Measurements from ENCODE around the gene ITM2C.

ITM2C gene

GRCh38 chr2:230852113-230852512, 12.6 kb upstream of the ITM2C start:
- no peak for DNase-seq (ENCODE audit: low read depth)

- no peak for DNase-seq (ENCODE audit: low read depth)
Measured at GRCh38 chr2:230861552-230862255, 3.0 kb upstream of the ITM2C start.

- DNase-seq (ENCODE audit: low read depth), result no peak
Measured at GRCh38 chr2:230862292-230862691, 2.5 kb upstream of the ITM2C start.

- DNase-seq (ENCODE audit: low read depth), result no peak
Measured at GRCh38 chr2:230863031-230863430, 1.7 kb upstream of the ITM2C start.

- DNase-seq (ENCODE audit: low read depth), result no peak
Measured at GRCh38 chr2:230863442-230864121, 1.2 kb upstream of the ITM2C start.

GRCh38 chr2:230864122-230864604, 579 bp upstream of the ITM2C start:
- DNase-seq (ENCODE audit: low read depth), result no peak

GRCh38 chr2:230865307-230865765, 594 bp downstream of the ITM2C start:
- DNase-seq (ENCODE audit: low read depth), result no peak

GRCh38 chr2:230865766-230866755, 1.3 kb downstream of the ITM2C start:
- no peak for DNase-seq (ENCODE audit: low read depth)

GRCh38 chr2:230866756-230867523, 2.2 kb downstream of the ITM2C start:
- no peak for DNase-seq (ENCODE audit: low read depth)

GRCh38 chr2:230868161-230868946, 3.6 kb downstream of the ITM2C start:
- DNase-seq (ENCODE audit: low read depth), result no peak

GRCh38 chr2:230868947-230869913, 4.5 kb downstream of the ITM2C start:
- DNase-seq (ENCODE audit: low read depth), result no peak

- no peak for DNase-seq (ENCODE audit: low read depth)
Measured at GRCh38 chr2:230869914-230870543, 5.3 kb downstream of the ITM2C start.

- no peak for DNase-seq (ENCODE audit: low read depth)
Measured at GRCh38 chr2:230870544-230871360, 6.0 kb downstream of the ITM2C start.

GRCh38 chr2:230871361-230872150, 6.8 kb downstream of the ITM2C start:
- DNase-seq (ENCODE audit: low read depth), result no peak

- DNase-seq (ENCODE audit: low read depth), result no peak
Measured at GRCh38 chr2:230872151-230872967, 7.6 kb downstream of the ITM2C start.

GRCh38 chr2:230872968-230873660, 8.4 kb downstream of the ITM2C start:
- no peak for DNase-seq (ENCODE audit: low read depth)
